GM18870 (cell line): ENCODE data around the gene IRF9.

ENCODE experiments used
- ATAC-seq: cut with Tn5 transposase; IDR thresholded peaks from one replicate; pipeline ENCODE4 v1.9.1; 2021; ENCODE audit warnings: moderate library complexity; ENCODE audit not compliant: unreplicated experiment

The IRF9 gene

GRCh38 chr14:24172261-24172860, 11.3 kb downstream of the IRF9 start:
- no peak for ATAC-seq

GRCh38 chr14:24172871-24173281, 11.8 kb downstream of the IRF9 start:
- ATAC-seq, result no peak

GRCh38 chr14:24176599-24176998, 15.5 kb downstream of the IRF9 start:
- ATAC-seq, result no peak

- no peak for ATAC-seq
Observed at GRCh38 chr14:24177041-24177825, 16.2 kb downstream of the IRF9 start.

- ATAC-seq, result no peak
Observed at GRCh38 chr14:24177891-24178290, 16.8 kb downstream of the IRF9 start.

GRCh38 chr14:24178399-24179178, 17.5 kb downstream of the IRF9 start:
- no peak for ATAC-seq

GRCh38 chr14:24179294-24179960, 18.4 kb downstream of the IRF9 start:
- ATAC-seq, result no peak

- ATAC-seq, result no peak
Observed at GRCh38 chr14:24179961-24180796, 19.1 kb downstream of the IRF9 start.

- no peak for ATAC-seq
Observed at GRCh38 chr14:24181371-24182077, 20.5 kb downstream of the IRF9 start.

- ATAC-seq, result no peak
Observed at GRCh38 chr14:24182110-24182882, 21.2 kb downstream of the IRF9 start.

GRCh38 chr14:24183014-24183481, 22.0 kb downstream of the IRF9 start:
- ATAC-seq, result no peak

GRCh38 chr14:24184104-24184970, 23.3 kb downstream of the IRF9 start:
- ATAC-seq, result no peak

GRCh38 chr14:24185026-24185425, 24.0 kb downstream of the IRF9 start:
- no peak for ATAC-seq

- no peak for ATAC-seq
Observed at GRCh38 chr14:24185741-24186140, 24.7 kb downstream of the IRF9 start.

- ATAC-seq, result no peak
Observed at GRCh38 chr14:24186831-24187538, 25.9 kb downstream of the IRF9 start.

- ATAC-seq, result no peak
Observed at GRCh38 chr14:24187539-24187915, 26.5 kb downstream of the IRF9 start.
